ENCODE measurements around the gene GMEB2.
"Not testable (repeated sequence)": the region's sequence is repeated elsewhere in the genome, so short reads cannot be mapped to it uniquely, and the experiment has no call there.

The GMEB2 gene

GRCh38 chr20:63619086-63619485 lies 7.8 kb downstream of the GMEB2 start:
- no peak overlapping the region for H3K4me3 ChIP-seq (ENCODE audit: low read length)
- DNase-seq (ENCODE audit: low read depth) = no peak
- peaks cover 28% of the 10 kb centered on the region for H3K36me3 ChIP-seq (ENCODE audit: control insufficient read depth, insufficient read depth, low read length, severe bottlenecking)

DNA sequence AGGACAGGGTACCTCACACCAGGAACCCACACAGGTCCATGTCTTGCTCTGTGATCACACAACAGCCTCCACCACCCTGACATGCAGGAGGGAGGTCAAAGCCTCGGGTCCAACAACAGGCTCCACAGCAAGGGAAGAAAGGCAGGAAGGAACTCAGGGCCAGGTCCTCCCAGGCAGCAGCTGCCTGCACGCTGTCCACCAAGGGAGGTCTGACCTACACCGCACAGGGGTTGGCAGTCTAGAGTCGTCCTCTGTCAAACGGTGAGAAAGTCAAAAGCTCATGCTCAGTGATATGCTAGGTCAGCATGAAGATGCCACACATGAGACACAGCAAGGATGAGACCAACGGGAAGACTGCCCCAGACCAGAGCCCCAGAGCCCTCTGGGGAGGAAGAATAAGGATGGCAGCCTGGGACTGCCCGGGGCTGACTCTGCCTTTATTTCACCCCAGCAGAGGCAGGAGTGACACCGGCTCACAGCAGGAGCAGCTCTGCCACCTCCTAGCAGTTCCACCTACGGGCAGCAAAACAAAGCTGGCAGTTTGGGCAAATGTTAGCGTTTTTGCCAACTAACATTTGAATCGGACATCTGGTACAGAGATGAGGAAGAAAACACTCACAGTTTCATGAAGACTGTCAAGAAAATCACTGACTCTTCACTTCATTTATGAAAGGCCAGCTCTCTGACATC lies 8.5 kb downstream of the GMEB2 start:
- peaks cover 28% of the 10 kb centered on the region for H3K36me3 ChIP-seq (ENCODE audit: control insufficient read depth, insufficient read depth, low read length, severe bottlenecking)
- no peak overlapping the region for H3K9ac ChIP-seq (ENCODE audit: low read length)
- DNase-seq (ENCODE audit: low read depth) = no peak
- H3K27me3 ChIP-seq (replicated peaks; ENCODE audit: control insufficient read depth, insufficient read depth, low read length) = no peaks in the 10 kb centered on the region
- H3K4me3 ChIP-seq (ENCODE audit: low read length) = no peak overlapping the region
- no peaks in the 10 kb centered on the region for H3K9me3 ChIP-seq (ENCODE audit: control insufficient read depth, low read length)
- no peaks in the 10 kb centered on the region for H3K4me1 ChIP-seq (ENCODE audit: control insufficient read depth, insufficient read depth, low read length)

More at GRCh38 chr20:63619086-63619485, 7.8 kb downstream of the GMEB2 start:
- Histone ChIP-seq H3K9ac (ENCODE audit: low read length) (no peak overlapping the region), H3K4me1 (ENCODE audit: control insufficient read depth, insufficient read depth, low read length) (no peaks in the 10 kb centered on the region), H3K27me3 (replicated peaks; ENCODE audit: control insufficient read depth, insufficient read depth, low read length) (no peaks in the 10 kb centered on the region), H3K9me3 (ENCODE audit: control insufficient read depth, low read length) (no peaks in the 10 kb centered on the region)

DNA sequence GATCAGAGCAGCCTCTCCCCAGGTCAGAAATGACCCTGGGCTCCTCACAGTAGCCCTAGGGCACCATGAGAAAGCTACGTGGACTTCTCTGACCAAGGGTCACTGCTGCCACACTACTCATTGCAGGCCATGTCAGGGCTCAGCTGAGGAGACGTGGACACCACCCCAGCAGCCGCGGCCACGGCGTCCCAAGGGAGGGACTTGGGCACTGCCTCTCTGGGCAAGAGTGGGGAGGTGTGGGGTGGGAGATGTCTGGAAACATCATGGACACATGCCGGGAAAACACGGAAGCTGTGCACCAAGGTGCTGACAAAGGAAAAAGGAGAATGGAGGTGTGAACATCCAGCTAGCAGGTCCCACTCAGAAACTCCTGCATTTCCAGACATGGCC lies 9.0 kb downstream of the GMEB2 start:
- H3K9me3 ChIP-seq (ENCODE audit: control insufficient read depth, low read length) = no peaks in the 10 kb centered on the region
- no peak for DNase-seq (ENCODE audit: low read depth)
- no peak overlapping the region for H3K4me3 ChIP-seq (ENCODE audit: low read length)
- H3K36me3 ChIP-seq (ENCODE audit: control insufficient read depth, insufficient read depth, low read length, severe bottlenecking) = peaks cover 28% of the 10 kb centered on the region
- H3K27me3 ChIP-seq (replicated peaks; ENCODE audit: control insufficient read depth, insufficient read depth, low read length) = no peaks in the 10 kb centered on the region
- no peaks in the 10 kb centered on the region for H3K4me1 ChIP-seq (ENCODE audit: control insufficient read depth, insufficient read depth, low read length)
- H3K9ac ChIP-seq (ENCODE audit: low read length) = no peak overlapping the region

DNA sequence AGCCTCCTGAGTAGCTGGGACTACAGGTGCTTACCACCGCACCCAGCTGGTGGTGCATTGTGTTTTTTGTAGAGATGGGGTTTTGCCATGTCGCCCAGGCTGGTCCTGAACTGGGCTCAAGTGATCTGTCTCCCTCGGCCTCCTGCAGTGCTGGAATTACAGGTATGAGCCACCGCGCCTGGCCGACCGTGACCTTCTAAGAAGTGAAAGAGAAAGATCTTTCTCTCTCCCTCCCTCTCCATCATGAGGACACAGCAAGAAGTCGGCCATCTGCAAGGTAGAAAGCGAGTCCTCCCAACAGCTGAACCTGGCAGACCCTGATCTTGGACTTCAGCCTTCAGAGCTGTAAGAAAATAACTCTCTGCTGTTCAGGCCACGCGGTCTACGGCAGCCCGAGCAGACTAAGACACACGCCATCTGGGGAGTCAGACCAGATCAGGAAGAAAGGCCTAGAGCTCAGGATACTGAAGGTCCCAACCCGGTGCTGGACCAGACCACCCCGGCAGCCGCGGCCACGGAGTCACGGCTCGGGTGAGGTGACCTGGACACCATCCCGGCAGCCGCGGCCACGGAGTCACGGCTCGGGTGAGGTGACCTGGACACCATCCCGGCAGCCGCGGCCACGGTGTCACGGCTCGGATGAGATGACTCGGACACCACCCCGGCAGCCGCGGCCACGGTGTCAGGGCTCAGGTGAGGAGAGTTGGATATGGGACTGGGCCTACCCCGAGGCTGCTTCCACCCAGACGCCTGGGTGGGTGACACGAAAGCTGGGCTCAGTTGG lies 9.6 kb downstream of the GMEB2 start:
- Histone ChIP-seq H3K9me3 (ENCODE audit: control insufficient read depth, low read length) (no peaks in the 10 kb centered on the region), H3K4me3 (ENCODE audit: low read length) (no peak overlapping the region), H3K27me3 (replicated peaks; ENCODE audit: control insufficient read depth, insufficient read depth, low read length) (no peaks in the 10 kb centered on the region), H3K36me3 (ENCODE audit: control insufficient read depth, insufficient read depth, low read length, severe bottlenecking) (peaks cover 28% of the 10 kb centered on the region), H3K9ac (ENCODE audit: low read length) (no peak overlapping the region), H3K4me1 (ENCODE audit: control insufficient read depth, insufficient read depth, low read length) (no peaks in the 10 kb centered on the region)
- DNase-seq (ENCODE audit: low read depth) = no peak

DNA sequence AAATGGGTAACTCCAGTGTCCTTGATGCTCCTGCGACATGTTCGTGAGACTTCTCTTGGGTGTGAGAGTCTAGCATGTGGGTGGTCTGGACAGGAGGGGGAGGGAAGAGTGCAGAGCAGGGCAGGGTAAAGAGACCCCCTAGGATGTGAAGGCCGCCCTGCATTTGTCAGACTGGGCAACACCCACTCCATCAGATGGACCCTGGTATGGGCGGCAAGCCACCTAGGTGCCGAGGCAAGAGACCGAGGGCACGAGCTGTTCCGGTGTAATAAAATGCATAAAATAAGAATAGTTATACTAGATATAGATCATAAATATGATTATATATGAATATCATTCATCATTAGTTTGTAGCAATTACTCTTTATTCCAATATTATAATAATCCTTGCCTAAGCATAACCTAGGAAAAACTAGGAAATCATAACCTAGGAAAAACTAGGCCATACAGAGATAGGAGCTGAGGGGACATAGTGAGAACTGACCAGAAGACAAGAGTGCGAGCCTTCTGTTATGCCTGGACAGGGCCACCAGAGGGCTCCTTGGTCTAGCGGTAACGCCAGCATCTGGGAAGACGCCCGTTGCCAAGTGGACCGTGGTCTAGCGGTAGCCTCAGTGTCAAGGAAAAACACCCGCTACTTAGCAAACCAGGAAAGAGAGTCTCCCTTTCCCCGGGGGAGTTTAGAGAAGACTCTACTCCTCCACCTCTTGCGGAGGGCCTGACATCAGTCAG lies 12.9 kb downstream of the GMEB2 start:
- not testable (repeated sequence) for H3K9ac ChIP-seq (ENCODE audit: low read length); DNase-seq (ENCODE audit: low read depth); H3K9me3 ChIP-seq (ENCODE audit: control insufficient read depth, low read length); H3K27me3 ChIP-seq (replicated peaks; ENCODE audit: control insufficient read depth, insufficient read depth, low read length); H3K4me1 ChIP-seq (ENCODE audit: control insufficient read depth, insufficient read depth, low read length); H3K4me3 ChIP-seq (ENCODE audit: low read length)
- H3K36me3 ChIP-seq (ENCODE audit: control insufficient read depth, insufficient read depth, low read length, severe bottlenecking) = peaks cover 28% of the 10 kb centered on the region

DNA sequence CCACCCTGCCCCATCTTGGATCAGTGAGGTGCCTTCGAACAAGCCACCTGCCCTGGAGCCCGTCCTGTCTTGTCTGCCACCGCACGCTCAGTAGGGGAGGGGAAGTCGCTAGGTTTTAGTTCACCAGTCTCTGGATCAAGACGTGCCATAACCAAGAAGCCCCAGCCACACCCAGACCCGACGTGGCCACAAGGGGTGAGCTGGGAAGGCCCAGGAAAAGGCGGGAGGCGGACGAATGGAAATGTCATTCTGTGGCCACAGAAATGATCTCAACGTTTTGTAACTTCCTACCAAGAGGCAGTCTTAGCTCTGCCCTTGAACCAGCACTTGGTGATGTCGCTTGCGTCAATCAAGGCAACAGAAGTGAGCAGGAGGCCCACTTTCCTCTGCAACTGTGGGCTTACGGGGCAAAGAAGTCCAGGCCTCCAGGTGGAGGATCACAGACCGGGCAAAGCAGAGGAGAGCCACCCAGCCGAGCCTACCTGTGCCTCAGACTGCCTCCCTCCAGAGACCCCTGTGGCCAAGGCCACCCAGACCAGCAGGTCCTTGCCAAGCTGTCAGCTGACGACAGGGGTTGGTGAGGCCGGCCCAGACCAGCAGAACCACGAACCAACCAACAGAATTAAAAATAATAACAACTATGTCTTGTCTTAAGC lies 14.5 kb downstream of the GMEB2 start:
- no peak overlapping the region for H3K9ac ChIP-seq (ENCODE audit: low read length)
- no peak for DNase-seq (ENCODE audit: low read depth)

DNA sequence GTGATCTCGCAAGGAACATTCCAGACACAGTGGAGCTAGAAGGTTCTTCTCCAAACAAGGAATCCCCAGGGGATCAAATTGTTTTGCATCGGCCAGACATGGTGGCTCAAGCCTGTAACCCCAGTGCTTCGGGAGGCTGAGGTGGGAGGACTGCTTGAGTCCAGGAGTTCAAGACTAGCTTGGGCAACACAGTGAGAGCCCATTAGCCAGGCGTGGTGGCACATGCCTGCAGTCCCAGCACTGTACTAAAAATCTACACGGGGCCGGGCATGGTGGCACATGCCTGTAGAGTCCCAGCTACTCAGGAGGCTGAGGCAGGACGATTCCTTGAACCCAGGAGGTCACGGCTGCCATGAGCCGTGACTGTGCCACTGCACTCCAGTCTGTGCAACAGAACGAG lies 15.3 kb downstream of the GMEB2 start:
- no peak overlapping the region for H3K4me3 ChIP-seq (ENCODE audit: low read length)
- H3K36me3 ChIP-seq (ENCODE audit: control insufficient read depth, insufficient read depth, low read length, severe bottlenecking) = peaks cover 8% of the 10 kb centered on the region
- no peaks in the 10 kb centered on the region for H3K9me3 ChIP-seq (ENCODE audit: control insufficient read depth, low read length)
- DNase-seq (ENCODE audit: low read depth) = no peak
- H3K4me1 ChIP-seq (ENCODE audit: control insufficient read depth, insufficient read depth, low read length) = no peaks in the 10 kb centered on the region
- no peak overlapping the region for H3K9ac ChIP-seq (ENCODE audit: low read length)
- no peaks in the 10 kb centered on the region for H3K27me3 ChIP-seq (replicated peaks; ENCODE audit: control insufficient read depth, insufficient read depth, low read length)

More for the DNA sequence above, 14.5 kb downstream of the GMEB2 start:
- Histone ChIP-seq H3K27me3 (replicated peaks; ENCODE audit: control insufficient read depth, insufficient read depth, low read length) (no peaks in the 10 kb centered on the region), H3K36me3 (ENCODE audit: control insufficient read depth, insufficient read depth, low read length, severe bottlenecking) (peaks cover 15% of the 10 kb centered on the region), H3K9me3 (ENCODE audit: control insufficient read depth, low read length) (no peaks in the 10 kb centered on the region), H3K4me1 (ENCODE audit: control insufficient read depth, insufficient read depth, low read length) (no peaks in the 10 kb centered on the region), H3K4me3 (ENCODE audit: low read length) (no peak overlapping the region)

GRCh38 chr20:63610581-63611435 lies 16.1 kb downstream of the GMEB2 start:
- Histone ChIP-seq H3K27me3 (replicated peaks; ENCODE audit: control insufficient read depth, insufficient read depth, low read length) (no peaks in the 10 kb centered on the region), H3K4me1 (ENCODE audit: control insufficient read depth, insufficient read depth, low read length) (no peaks in the 10 kb centered on the region), H3K9me3 (ENCODE audit: control insufficient read depth, low read length) (no peaks in the 10 kb centered on the region), H3K4me3 (ENCODE audit: low read length) (no peak overlapping the region), H3K36me3 (ENCODE audit: control insufficient read depth, insufficient read depth, low read length, severe bottlenecking) (peaks cover 5% of the 10 kb centered on the region), H3K9ac (ENCODE audit: low read length) (no peak overlapping the region)
- no peak for DNase-seq (ENCODE audit: low read depth)

GRCh38 chr20:63606686-63607085 lies 20.2 kb downstream of the GMEB2 start:
- Histone ChIP-seq H3K9me3 (ENCODE audit: control insufficient read depth, low read length) (no peaks in the 10 kb centered on the region), H3K4me1 (ENCODE audit: control insufficient read depth, insufficient read depth, low read length) (no peaks in the 10 kb centered on the region), H3K9ac (ENCODE audit: low read length) (no peak overlapping the region), H3K36me3 (ENCODE audit: control insufficient read depth, insufficient read depth, low read length, severe bottlenecking) (peaks cover 10% of the 10 kb centered on the region), H3K27me3 (replicated peaks; ENCODE audit: control insufficient read depth, insufficient read depth, low read length) (no peaks in the 10 kb centered on the region), H3K4me3 (ENCODE audit: low read length) (no peak overlapping the region)
- no peak for DNase-seq (ENCODE audit: low read depth)

DNA sequence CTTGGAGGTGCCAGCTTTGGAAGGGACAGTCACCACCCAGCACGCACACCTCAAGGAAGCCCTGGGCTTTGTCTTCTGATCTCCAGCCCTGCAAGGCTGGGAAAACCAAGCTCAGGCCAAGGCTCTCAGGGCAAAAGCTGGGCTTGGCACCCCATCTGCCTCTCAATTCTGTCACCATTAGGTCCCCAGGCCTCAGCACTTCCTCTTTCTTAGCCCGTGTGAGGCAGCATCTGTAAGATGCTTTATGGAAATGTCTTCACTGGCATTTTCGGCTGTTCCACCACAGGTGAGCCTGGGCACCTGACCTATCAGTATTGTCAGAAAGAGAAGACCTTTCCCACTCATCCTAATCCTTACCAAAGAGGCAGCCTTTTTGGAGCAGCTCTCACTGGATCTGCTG lies 24.6 kb downstream of the GMEB2 start:
- DNase-seq (ENCODE audit: low read depth) = no peak
- Histone ChIP-seq H3K27me3 (replicated peaks; ENCODE audit: control insufficient read depth, insufficient read depth, low read length) (no peaks in the 10 kb centered on the region), H3K4me1 (ENCODE audit: control insufficient read depth, insufficient read depth, low read length) (no peaks in the 10 kb centered on the region), H3K9ac (ENCODE audit: low read length) (no peak overlapping the region), H3K9me3 (ENCODE audit: control insufficient read depth, low read length) (no peaks in the 10 kb centered on the region), H3K4me3 (ENCODE audit: low read length) (no peak overlapping the region), H3K36me3 (ENCODE audit: control insufficient read depth, insufficient read depth, low read length, severe bottlenecking) (peaks cover 34% of the 10 kb centered on the region)

All from adipocyte (in vitro differentiated cells).